ENCODE results near the gene ADGRG6.

- TF ChIP-seq CTCF (IDR thresholded peaks at IDR 0.05) (no peak), POLR2A (IDR thresholded peaks at IDR 0.05) (no peak)
Measured at GRCh38 chr6:142438898-142439297, 137.1 kb downstream of the ADGRG6 start.
